Measurements from ENCODE around the gene FOXR1. TPM values are rescaled to one million over a fixed set of nuclear protein-coding genes. Genes with fewer than 3 reads are reported as not detected.

The FOXR1 gene
- total RNA-seq, 2 donors from 2014 or later = not detected

Small RNAs within 50 kb of the gene (microRNA-seq; reads per million reads assigned to microRNA genes)
- gene MIR3656 (ENCODE audit: borderline microRNAs expressed in 2 of 2) = 0.32 to 0.52 reads per million in 2 donors

Other genes with a start within 250 kb of the FOXR1 start
- gene DDX6, start 180.6 kb upstream of the FOXR1 start, total RNA-seq = 100 to 1,000 TPM; 104 to 117 TPM
- under 1 TPM in 1 of 2 donors, not detected in 1; 0.10 TPM for gene CXCR5, start 87.9 kb upstream of the FOXR1 start, total RNA-seq
- 10 to 100 TPM; 89.2 to 89.5 TPM for gene BCL9L, start 45.8 kb upstream of the FOXR1 start, total RNA-seq
- gene UPK2, start 15.5 kb upstream of the FOXR1 start, total RNA-seq = not detected
- gene CENATAC, start 26.4 kb downstream of the FOXR1 start, total RNA-seq = 10 to 100 TPM; 27.8 TPM
- gene RPS25, start 46.6 kb downstream of the FOXR1 start, total RNA-seq = 100 to 1,000 TPM; 741 to 816 TPM
- 10 to 100 TPM; 45.4 to 49.9 TPM for gene TRAPPC4, start 47.0 kb downstream of the FOXR1 start, total RNA-seq
- 1 to 10 TPM; 6.0 to 7.8 TPM for gene SLC37A4, start 59.1 kb downstream of the FOXR1 start, total RNA-seq
- 100 to 1,000 TPM; 110 to 128 TPM for gene HYOU1, start 85.4 kb downstream of the FOXR1 start, total RNA-seq
- gene VPS11, start 96.1 kb downstream of the FOXR1 start, total RNA-seq = 10 to 100 TPM; 24.8 to 26.6 TPM
- gene HMBS, start 113.1 kb downstream of the FOXR1 start, total RNA-seq = 10 to 100 TPM; 16.8 to 21.1 TPM
- gene DPAGT1, start 130.1 kb downstream of the FOXR1 start, total RNA-seq = 10 to 100 TPM; 23.8 to 24.2 TPM
- gene C2CD2L, start 135.6 kb downstream of the FOXR1 start, total RNA-seq = 1 to 10 TPM; 7.4 to 8.5 TPM
- 10 to 100 TPM; 10.8 to 13.4 TPM for gene HINFP, start 149.8 kb downstream of the FOXR1 start, total RNA-seq
- under 1 TPM; 0.23 to 0.43 TPM for gene ABCG4, start 177.3 kb downstream of the FOXR1 start, total RNA-seq
- 10 to 100 TPM; 14.9 to 23.9 TPM for gene NLRX1, start 197.0 kb downstream of the FOXR1 start, total RNA-seq
- gene NHERF4, start 213.7 kb downstream of the FOXR1 start, total RNA-seq = under 1 TPM in 1 of 2 donors, not detected in 1; 0.14 TPM
- 10 to 100 TPM; 23.3 to 32.8 TPM for gene CBL, start 234.6 kb downstream of the FOXR1 start, total RNA-seq

Measured in posterior vena cava (tissue), 2 donors.